Ishikawa (cell line): Measurements from ENCODE around the gene CIP2A.

ENCODE experiments used
- CEBPB ChIP-seq: IDR thresholded peaks from 2 replicates; pipeline ENCODE4 v1.6.1; 2012
- CREB1 ChIP-seq: IDR thresholded peaks from 2 replicates; pipeline ENCODE4 v1.6.1; 2012; ENCODE audit warnings: low read depth
- EGR1 ChIP-seq: IDR thresholded peaks from 2 replicates; pipeline ENCODE4 v1.6.1; 2012
- EP300 ChIP-seq: IDR thresholded peaks from 2 replicates; pipeline ENCODE4 v1.6.1; 2012; ENCODE audit warnings: borderline replicate concordance
- FOXM1 ChIP-seq: IDR thresholded peaks from 2 replicates; pipeline ENCODE4 v1.6.1; 2012; ENCODE audit warnings: low read depth, borderline replicate concordance
- NFIC ChIP-seq: IDR thresholded peaks from 2 replicates; pipeline ENCODE4 v1.6.1; 2012
- RAD21 ChIP-seq: IDR thresholded peaks from 2 replicates; pipeline ENCODE4 v1.6.1; 2012; ENCODE audit warnings: low read depth
- TAF1 ChIP-seq: IDR thresholded peaks from 2 replicates; pipeline ENCODE4 v1.6.1; 2012; ENCODE audit warnings: low read depth, mild to moderate bottlenecking
- TCF12 ChIP-seq: IDR thresholded peaks from 2 replicates; pipeline ENCODE4 v1.6.1; 2012; ENCODE audit warnings: low read depth
- TEAD4 ChIP-seq: IDR thresholded peaks from 2 replicates; pipeline ENCODE4 v1.6.1; 2012
- YY1 ChIP-seq: IDR thresholded peaks from 2 replicates; pipeline ENCODE4 v1.6.1; 2012; ENCODE audit warnings: low read depth
- ZBTB7A ChIP-seq: IDR thresholded peaks from 2 replicates; pipeline ENCODE4 v1.6.1; 2012; ENCODE audit warnings: low read depth
- TF ChIP-seq, protein P1 (sequence below): IDR thresholded peaks from 2 replicates; pipeline ENCODE4 v1.6.1; 2012
- TF ChIP-seq, protein P2 (sequence below): IDR thresholded peaks from 2 replicates; pipeline ENCODE4 v1.6.1; 2012; ENCODE audit warnings: low read depth, mild to moderate bottlenecking
- TF ChIP-seq, protein P3 (sequence below): IDR thresholded peaks from 2 replicates; pipeline ENCODE4 v1.6.1; 2012

Gene CIP2A

DNA sequence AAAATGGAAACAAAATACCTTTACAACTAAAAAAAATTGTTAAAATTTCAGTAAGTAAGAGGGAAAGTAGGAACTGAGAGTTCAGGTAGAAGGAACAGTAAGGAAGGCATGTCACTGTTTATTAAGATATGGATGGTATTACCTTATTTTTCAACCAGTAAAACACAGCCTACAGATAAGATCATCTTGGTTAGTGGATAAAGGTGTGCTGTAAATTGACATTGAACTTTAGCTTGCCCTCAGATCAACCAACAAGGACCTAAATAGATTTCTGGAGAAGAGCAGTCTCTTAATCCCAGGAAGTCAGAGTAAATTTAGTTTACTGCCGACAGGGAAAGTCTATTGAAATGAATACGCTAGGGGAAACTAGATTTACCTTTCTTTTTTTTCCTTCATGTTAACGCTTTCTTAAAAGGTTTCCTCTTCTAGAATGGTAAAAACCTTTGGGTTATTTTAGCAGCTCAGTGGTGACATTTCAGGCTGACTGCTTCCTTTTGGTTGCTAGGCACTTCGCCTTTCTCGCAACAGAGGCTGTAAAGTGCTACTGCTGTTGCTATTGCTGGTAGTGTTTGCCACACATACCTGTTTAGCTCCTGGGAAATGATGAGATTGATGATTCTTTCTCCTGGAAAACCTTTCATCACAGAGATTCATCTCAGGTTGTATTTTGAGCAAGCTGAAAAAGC, 13.2 kb upstream of the CIP2A start:
- TF ChIP-seq, protein P1, sequence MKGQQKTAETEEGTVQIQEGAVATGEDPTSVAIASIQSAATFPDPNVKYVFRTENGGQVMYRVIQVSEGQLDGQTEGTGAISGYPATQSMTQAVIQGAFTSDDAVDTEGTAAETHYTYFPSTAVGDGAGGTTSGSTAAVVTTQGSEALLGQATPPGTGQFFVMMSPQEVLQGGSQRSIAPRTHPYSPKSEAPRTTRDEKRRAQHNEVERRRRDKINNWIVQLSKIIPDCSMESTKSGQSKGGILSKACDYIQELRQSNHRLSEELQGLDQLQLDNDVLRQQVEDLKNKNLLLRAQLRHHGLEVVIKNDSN = no peak
- TF ChIP-seq CREB1 = no peak
- no peak for TF ChIP-seq TEAD4
- TF ChIP-seq RAD21 = no peak
- no peak for TF ChIP-seq ZBTB7A
- no peak for TF ChIP-seq EGR1
- TF ChIP-seq, protein P2, sequence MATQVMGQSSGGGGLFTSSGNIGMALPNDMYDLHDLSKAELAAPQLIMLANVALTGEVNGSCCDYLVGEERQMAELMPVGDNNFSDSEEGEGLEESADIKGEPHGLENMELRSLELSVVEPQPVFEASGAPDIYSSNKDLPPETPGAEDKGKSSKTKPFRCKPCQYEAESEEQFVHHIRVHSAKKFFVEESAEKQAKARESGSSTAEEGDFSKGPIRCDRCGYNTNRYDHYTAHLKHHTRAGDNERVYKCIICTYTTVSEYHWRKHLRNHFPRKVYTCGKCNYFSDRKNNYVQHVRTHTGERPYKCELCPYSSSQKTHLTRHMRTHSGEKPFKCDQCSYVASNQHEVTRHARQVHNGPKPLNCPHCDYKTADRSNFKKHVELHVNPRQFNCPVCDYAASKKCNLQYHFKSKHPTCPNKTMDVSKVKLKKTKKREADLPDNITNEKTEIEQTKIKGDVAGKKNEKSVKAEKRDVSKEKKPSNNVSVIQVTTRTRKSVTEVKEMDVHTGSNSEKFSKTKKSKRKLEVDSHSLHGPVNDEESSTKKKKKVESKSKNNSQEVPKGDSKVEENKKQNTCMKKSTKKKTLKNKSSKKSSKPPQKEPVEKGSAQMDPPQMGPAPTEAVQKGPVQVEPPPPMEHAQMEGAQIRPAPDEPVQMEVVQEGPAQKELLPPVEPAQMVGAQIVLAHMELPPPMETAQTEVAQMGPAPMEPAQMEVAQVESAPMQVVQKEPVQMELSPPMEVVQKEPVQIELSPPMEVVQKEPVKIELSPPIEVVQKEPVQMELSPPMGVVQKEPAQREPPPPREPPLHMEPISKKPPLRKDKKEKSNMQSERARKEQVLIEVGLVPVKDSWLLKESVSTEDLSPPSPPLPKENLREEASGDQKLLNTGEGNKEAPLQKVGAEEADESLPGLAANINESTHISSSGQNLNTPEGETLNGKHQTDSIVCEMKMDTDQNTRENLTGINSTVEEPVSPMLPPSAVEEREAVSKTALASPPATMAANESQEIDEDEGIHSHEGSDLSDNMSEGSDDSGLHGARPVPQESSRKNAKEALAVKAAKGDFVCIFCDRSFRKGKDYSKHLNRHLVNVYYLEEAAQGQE = no peak
- TF ChIP-seq, protein P3, sequence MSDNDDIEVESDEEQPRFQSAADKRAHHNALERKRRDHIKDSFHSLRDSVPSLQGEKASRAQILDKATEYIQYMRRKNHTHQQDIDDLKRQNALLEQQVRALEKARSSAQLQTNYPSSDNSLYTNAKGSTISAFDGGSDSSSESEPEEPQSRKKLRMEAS = no peak
- no peak for TF ChIP-seq FOXM1
- TF ChIP-seq TAF1 = no peak
- TF ChIP-seq EP300 = no peak
- no peak for TF ChIP-seq TCF12
- TF ChIP-seq CEBPB = no peak
- no peak for TF ChIP-seq NFIC

DNA sequence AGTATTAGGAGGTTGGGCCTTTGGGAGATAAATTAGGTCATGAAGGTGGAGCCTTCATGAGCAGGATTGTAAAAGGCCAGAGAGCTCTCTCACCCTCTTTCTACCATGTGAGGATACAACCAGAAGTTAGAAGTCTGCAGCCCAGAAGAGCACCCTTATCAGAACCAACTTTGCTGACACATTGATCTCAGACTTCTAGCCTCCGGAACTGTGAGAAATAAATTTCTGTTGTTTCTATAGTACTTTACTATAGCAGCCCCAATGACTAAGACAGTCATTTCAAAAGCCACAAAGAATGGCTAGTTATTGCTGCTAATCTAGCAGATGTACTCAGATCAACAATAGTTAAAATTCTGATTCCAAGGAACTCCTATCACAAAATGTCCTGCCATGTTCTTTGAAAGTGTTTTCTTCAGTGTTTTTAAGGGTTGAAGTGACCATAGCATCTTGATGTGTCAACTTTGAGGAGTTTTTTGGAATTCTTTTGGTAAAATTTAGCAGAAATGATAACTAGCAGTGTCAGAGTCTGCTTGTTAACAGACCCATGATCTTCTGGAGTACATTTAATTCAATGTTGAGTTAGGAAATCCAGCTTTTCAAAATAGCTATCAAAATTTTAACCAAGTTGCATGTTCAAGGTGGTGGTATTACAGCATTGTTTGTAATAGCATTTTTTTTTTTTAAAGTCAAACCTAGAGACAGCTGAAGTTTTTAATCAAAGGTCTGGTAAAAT, 10.6 kb upstream of the CIP2A start:
- TF ChIP-seq TEAD4 (no peak), RAD21 (no peak), YY1 (no peak), ZBTB7A (no peak), NFIC (no peak), TCF12 (no peak), TAF1 (no peak), EGR1 (no peak)
- TF ChIP-seq, protein P2 = no peak
- TF ChIP-seq, protein P3 = no peak
- TF ChIP-seq, protein P1 = no peak

DNA sequence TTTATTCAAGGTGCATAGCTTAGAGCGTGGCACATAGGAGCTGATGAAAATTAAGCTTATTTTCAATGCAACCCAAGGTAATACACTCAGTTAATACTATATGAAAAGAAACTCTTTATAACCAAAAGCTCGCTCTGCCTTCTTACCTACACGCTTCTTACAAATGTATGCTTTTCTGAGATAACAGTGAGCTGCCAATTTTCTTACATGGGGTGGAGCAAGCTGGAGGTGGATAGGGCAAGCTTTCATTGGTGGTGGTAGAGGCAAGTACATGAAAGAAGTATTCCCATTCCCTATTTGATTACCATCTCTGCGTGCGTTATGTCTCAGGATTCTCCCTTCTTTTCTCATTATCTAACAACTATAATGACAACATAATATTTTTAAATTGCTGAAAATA, 9.1 kb upstream of the CIP2A start:
- TF ChIP-seq, protein P2 = no peak
- no peak for TF ChIP-seq TAF1
- no peak for TF ChIP-seq FOXM1
- TF ChIP-seq ZBTB7A = no peak
- TF ChIP-seq TCF12 = no peak
- TF ChIP-seq, protein P1 = no peak
- TF ChIP-seq EGR1 = no peak
- TF ChIP-seq YY1 = no peak
- TF ChIP-seq EP300 = no peak
- TF ChIP-seq CREB1 = no peak
- TF ChIP-seq, protein P3 = no peak
- TF ChIP-seq NFIC = no peak
- no peak for TF ChIP-seq TEAD4
- TF ChIP-seq CEBPB = no peak
